Ovary (tissue), 3 donors: Measurements from ENCODE around the gene CDC7.

Experiments used
- EP300 ChIP-seq: sonication (generic); formaldehyde crosslinking; IDR thresholded peaks from one replicate; pipeline ENCODE4 v1.6.1; 2017; ENCODE audit warnings: antibody characterized with exemption
- POLR2A ChIP-seq: fragments of 450-650 bp; IDR thresholded peaks from one replicate; pipeline ENCODE4 v1.6.1; 2017; ENCODE audit warnings: antibody characterized with exemption, mild to moderate bottlenecking, moderate library complexity
- TF ChIP-seq, protein P1 (sequence below), 3 donors: fragments of 450-650 bp in 2 of 3; fragments of 200-600 bp in 1 of 3; IDR thresholded peaks; one replicate each; pipeline versions ENCODE4 v1.5.1 to v1.8.0; 2016 to 2022; ENCODE audit warnings: antibody characterized with exemption in 3 of 3, mild to moderate bottlenecking in 1 of 3
- donor health status: DM: no; HTN: no; CAD: no.

DNA sequence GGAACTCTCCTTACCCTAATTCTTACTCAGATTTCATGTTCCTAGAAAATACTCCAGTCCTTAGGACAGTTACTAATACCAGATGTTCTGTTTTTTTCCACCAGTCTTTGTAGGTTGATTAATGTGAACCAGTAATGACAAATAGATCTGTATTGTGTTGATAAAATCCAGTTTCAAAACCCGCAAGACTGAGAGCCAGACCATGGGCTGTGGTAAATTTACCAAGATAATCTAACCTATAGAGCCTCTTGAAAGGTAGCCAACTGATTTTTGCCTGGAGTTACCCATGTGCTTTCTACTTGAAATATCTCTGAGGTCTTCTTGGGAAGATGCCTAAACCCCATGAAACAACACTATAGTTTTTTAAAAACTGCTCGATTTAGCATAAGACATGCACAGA is 46.5 kb upstream of the CDC7 start:
- TF ChIP-seq, protein P1, sequence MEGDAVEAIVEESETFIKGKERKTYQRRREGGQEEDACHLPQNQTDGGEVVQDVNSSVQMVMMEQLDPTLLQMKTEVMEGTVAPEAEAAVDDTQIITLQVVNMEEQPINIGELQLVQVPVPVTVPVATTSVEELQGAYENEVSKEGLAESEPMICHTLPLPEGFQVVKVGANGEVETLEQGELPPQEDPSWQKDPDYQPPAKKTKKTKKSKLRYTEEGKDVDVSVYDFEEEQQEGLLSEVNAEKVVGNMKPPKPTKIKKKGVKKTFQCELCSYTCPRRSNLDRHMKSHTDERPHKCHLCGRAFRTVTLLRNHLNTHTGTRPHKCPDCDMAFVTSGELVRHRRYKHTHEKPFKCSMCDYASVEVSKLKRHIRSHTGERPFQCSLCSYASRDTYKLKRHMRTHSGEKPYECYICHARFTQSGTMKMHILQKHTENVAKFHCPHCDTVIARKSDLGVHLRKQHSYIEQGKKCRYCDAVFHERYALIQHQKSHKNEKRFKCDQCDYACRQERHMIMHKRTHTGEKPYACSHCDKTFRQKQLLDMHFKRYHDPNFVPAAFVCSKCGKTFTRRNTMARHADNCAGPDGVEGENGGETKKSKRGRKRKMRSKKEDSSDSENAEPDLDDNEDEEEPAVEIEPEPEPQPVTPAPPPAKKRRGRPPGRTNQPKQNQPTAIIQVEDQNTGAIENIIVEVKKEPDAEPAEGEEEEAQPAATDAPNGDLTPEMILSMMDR (IDR thresholded peaks at IDR 0.05), result no peak
- no peak for TF ChIP-seq EP300
- TF ChIP-seq POLR2A, result no peak
